HepG2 (cell line): ENCODE measurements around the gene BCL2L1. TPM values are rescaled to one million over a fixed set of nuclear protein-coding genes. Genes with fewer than 3 reads are reported as not detected.

Source experiments
- ARID5B ChIP-seq: IDR thresholded peaks from 2 replicates; pipeline ENCODE4 v1.4.0; 2020; ENCODE audit warnings: mild to moderate bottlenecking, missing genetic modification reagents
- CTCF ChIP-seq: sonication (generic); formaldehyde crosslinking; IDR thresholded peaks from 2 replicates; pipeline ENCODE4 v1.5.0; 2020; ENCODE audit warnings: mild to moderate bottlenecking, missing genetic modification reagents, moderate library complexity
- DMAP1 ChIP-seq: IDR thresholded peaks from 2 replicates; pipeline ENCODE4 v1.6.1; 2016
- IKZF4 ChIP-seq: sonication (generic); formaldehyde crosslinking; IDR thresholded peaks from 2 replicates; pipeline ENCODE4 v1.5.1; 2020; ENCODE audit warnings: borderline replicate concordance, mild to moderate bottlenecking, low read depth, missing genetic modification reagents; ENCODE audit errors: not compliant biosample characterization
- PRDM4 ChIP-seq: sonication (generic); formaldehyde crosslinking; IDR thresholded peaks from 2 replicates; pipeline ENCODE4 v1.9.0; 2021; ENCODE audit warnings: missing genetic modification reagents, borderline replicate concordance
- SIN3A ChIP-seq: IDR thresholded peaks from 2 replicates; pipeline ENCODE4 v1.6.1; 2011; ENCODE audit warnings: low read depth, mild to moderate bottlenecking, control low read depth, low read length, borderline replicate concordance
- UBTF ChIP-seq: sonication (generic); formaldehyde crosslinking; IDR thresholded peaks from 2 replicates; pipeline ENCODE4 v1.4.0; 2020; ENCODE audit warnings: mild to moderate bottlenecking, missing genetic modification reagents
- ZBTB1 ChIP-seq: sonication (generic); formaldehyde crosslinking; IDR thresholded peaks from 2 replicates; pipeline ENCODE4 v1.4.0; 2020; ENCODE audit warnings: missing genetic modification reagents, borderline replicate concordance
- ZBTB46 ChIP-seq: sonication (generic); formaldehyde crosslinking; IDR thresholded peaks from 2 replicates; pipeline ENCODE4 v1.4.0; 2020; ENCODE audit warnings: mild to moderate bottlenecking, missing genetic modification reagents, borderline replicate concordance
- ZNF143 ChIP-seq: sonication (generic); formaldehyde crosslinking; IDR thresholded peaks from 2 replicates; pipeline ENCODE4 v1.4.0; 2020; ENCODE audit warnings: missing genetic modification reagents
- ZNF451 ChIP-seq: sonication (generic); formaldehyde crosslinking; IDR thresholded peaks from 2 replicates; pipeline ENCODE4 v1.5.0; 2020; ENCODE audit warnings: mild to moderate bottlenecking, missing genetic modification reagents
- ZNF556 ChIP-seq: sonication (generic); formaldehyde crosslinking; IDR thresholded peaks from 2 replicates; pipeline ENCODE4 v1.4.0; 2020; ENCODE audit warnings: mild to moderate bottlenecking, missing genetic modification reagents, borderline replicate concordance
- ZNF784 ChIP-seq: sonication (generic); formaldehyde crosslinking; IDR thresholded peaks from 2 replicates; pipeline ENCODE4 v1.5.1; 2020; ENCODE audit warnings: missing genetic modification reagents, mild to moderate bottlenecking, borderline replicate concordance
- polyA plus RNA-seq, 8 experiments: library from polyadenylated mRNA; depleted of rRNA in 3 of 8; stranded (reverse) in 7 of 8; unstranded in 1 of 8; fragments of >200 nt; fragmentation: Illumina TruSeq in 4 of 8; extraction: Trizol in 4 of 8; gene quantifications; 2 replicates each; pipeline versions ENCODE4 v1.2.1 to v1.2.3, GENCODE V29; 2011 to 2016; ENCODE audit warnings: low read depth in 4 of 8, missing spikeins in 1 of 8, mixed read lengths in 1 of 8; ENCODE audit not compliant: insufficient read depth in 1 of 8
- total RNA-seq, 5 experiments: library from RNA; depleted of rRNA; stranded (reverse); fragments of >200 nt; fragmentation: Illumina TruSeq; extraction: Trizol; gene quantifications; 2 replicates each; pipeline ENCODE4 v1.2.3, GENCODE V29; 2016; ENCODE audit warnings: low read depth in 1 of 5

The BCL2L1 gene
- total and polyA plus RNA-seq, 2 of the 13 experiments (the other 11 are each of a cell fraction or from before 2014, with no cell fraction given) = 164 to 258 TPM

GRCh38 chr20:31722257-31723068, at the start of gene BCL2L1 (continued):
- peak; percentile 33; the same call in 1 of the 2 replicates for TF ChIP-seq ZBTB46 (CRISPR knock-in tag)
- no peak for TF ChIP-seq ARID5B (CRISPR knock-in tag)
- peak; percentile 82 for TF ChIP-seq UBTF (CRISPR knock-in tag)
- TF ChIP-seq ZNF143 (CRISPR knock-in tag) = 0 out of 2 replicates have a peak, but pooled peaks have one; percentile 7
- peak; percentile 24; the same call in 1 of the 2 replicates for TF ChIP-seq ZBTB1 (CRISPR knock-in tag)
- 0 out of 2 replicates have a peak, but pooled peaks have one; percentile 43 for TF ChIP-seq ZNF556 (CRISPR knock-in tag)
- TF ChIP-seq DMAP1 (CRISPR knock-in tag) = peak; percentile 11; the same call in 1 of the 2 replicates
- peak; percentile 68 for TF ChIP-seq ZNF451 (CRISPR knock-in tag)
- no peak for TF ChIP-seq PRDM4
- peak; percentile 63 for TF ChIP-seq CTCF
- peak; percentile 86 for TF ChIP-seq SIN3A
- peak; percentile 8 for TF ChIP-seq IKZF4 (CRISPR knock-in tag)
- TF ChIP-seq ZNF784 (CRISPR knock-in tag) = no peak; the same call in 1 of the 2 replicates
